GM12873 (cell line): Measurements from ENCODE around the gene DOCK8.

Experiments
- CTCF ChIP-seq: IDR thresholded peaks from 2 replicates; pipeline ENCODE4 v1.5.1; 2012; ENCODE audit warnings: low read depth, mild to moderate bottlenecking, moderate library complexity, low read length, control low read depth; ENCODE audit not compliant: insufficient read depth; ENCODE audit errors: missing control alignments

Gene DOCK8

GRCh38 chr9:269081-269711 is 54.5 kb downstream of the DOCK8 start:
- TF ChIP-seq CTCF: no peak

DNA sequence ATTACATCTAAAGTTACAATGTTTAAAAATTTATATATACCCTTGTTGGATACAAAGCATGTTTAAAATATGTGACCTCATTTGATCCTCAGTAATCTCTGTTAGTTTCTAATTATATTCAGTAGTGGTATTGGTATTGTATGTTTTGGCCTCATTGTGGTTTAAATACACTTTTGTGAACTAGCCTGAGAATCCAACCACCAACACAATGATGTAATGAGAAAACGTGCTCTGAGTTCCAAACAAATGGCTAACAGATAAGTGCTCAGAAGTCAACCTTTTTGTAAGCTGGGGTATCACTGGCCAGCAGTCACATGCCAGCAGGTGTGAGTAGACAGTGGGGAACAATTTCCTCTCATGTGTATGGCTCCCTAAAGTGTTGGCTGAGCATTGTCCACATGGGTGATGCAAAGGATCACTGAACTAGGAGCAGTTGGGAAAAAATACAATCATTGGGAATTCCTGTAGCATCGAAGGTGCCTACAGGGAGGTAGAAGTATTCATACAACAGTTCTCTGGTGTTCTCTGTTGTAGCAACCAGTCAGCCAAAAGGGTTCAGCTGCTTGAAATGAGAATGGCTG is 56.1 kb downstream of the DOCK8 start:
- TF ChIP-seq CTCF: no peak

DNA sequence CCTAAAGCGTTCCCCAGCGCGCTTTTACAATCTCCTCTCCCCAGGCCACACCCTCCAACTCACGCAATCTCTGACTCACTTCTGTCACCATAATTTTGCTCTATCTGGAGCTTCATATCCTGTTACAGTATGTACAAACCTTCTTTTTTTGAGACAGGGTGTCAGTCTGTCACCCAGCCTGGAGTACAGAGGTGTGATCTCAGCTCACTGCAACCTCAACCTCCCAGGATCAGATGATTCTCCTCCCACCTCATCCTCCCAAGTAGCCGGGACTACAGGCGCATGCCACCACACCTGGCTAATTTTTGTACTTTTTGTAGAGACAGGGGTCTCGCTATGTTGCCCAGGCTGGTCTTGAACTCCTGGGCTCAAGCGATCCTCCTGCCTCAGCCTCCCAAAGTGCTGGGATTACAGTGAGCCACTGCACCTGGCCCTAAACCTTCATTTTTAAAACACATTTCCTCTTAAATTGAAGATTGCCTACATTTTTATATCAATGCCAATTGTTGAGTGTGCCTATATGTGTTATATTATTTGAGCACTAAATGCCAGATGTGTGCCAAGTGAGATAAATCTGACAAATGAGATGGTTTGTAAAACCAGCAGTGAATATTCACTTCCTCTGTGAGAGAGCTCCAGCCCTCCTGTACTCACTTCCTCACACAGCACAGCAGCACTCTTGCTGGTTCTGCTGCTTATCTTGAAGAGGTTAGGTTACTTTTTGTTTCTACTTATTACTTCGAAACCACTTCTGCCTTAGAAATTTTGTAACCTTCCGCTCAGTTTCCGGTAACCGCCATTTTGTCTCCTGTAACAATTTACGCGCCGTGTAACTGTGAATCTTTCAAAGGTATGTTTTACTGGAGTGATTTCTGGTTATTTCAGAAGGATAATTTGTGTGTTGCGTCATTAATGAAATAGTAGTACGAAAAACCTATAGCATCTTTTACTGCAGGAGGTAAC is 57.9 kb downstream of the DOCK8 start:
- no peak for TF ChIP-seq CTCF

DNA sequence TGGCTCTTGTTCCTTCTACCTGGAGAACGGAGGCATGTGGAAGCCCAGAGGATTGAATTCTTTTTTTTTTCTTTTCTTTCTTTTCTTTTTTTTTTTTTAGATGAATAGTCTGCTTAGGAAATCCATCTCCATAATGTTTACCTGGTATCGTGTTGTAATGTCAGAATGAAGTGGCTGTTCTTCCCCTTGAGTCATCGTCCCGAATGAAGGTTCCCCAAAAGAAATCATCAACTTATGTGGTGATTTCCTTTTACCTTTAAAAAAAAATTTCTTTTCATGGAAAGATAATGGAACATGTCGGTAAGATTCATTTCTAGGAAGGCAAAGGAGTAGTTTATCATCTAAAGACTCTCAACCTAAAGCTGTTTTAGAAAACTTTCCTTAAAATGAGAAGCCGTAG is 59.7 kb downstream of the DOCK8 start:
- no peak for TF ChIP-seq CTCF

GRCh38 chr9:277601-278295 is 63.1 kb downstream of the DOCK8 start:
- no peak for TF ChIP-seq CTCF

- TF ChIP-seq CTCF: no peak
These were observed 64.0 kb downstream of the DOCK8 start for GRCh38 chr9:278651-279050.
